Upper lobe of left lung (tissue), 4 donors: ENCODE results near the gene SEC24C.
"Not testable (repeated sequence)": the region's sequence is repeated elsewhere in the genome, so short reads cannot be mapped to it uniquely, and the experiment has no call there.

ENCODE experiments used
- CTCF ChIP-seq, 6 experiments: fragments of 450-650 bp in 4 of 6; fragments of 200-600 bp in 2 of 6; sonication (generic) in 2 of 6; IDR thresholded peaks; one replicate each; pipeline ENCODE4 v1.5.1; 2016 to 2019; ENCODE audit warnings: antibody characterized with exemption in 6 of 6
- EP300 ChIP-seq, 4 donors: sonication (generic); formaldehyde crosslinking; IDR thresholded peaks; one replicate each; pipeline ENCODE4 v1.5.1; 2017; ENCODE audit warnings: antibody characterized with exemption in 4 of 4, control low read depth in 2 of 4
- POLR2A ChIP-seq, 4 donors: fragments of 450-650 bp; IDR thresholded peaks; one replicate each; pipeline ENCODE4 v1.5.1; 2016 to 2017; ENCODE audit warnings: antibody characterized with exemption in 4 of 4, mild to moderate bottlenecking in 2 of 4
- POLR2AphosphoS5 ChIP-seq, 2 donors: sonication (generic); formaldehyde crosslinking; IDR thresholded peaks; one replicate each; pipeline ENCODE4 v1.5.1; 2017; ENCODE audit warnings: antibody characterized with exemption in 2 of 2

GRCh38 chr10:73795491-73795890, 51.3 kb downstream of the SEC24C start:
- TF ChIP-seq CTCF, POLR2A, POLR2AphosphoS5, EP300 (IDR thresholded peaks at IDR 0.05): not testable (repeated sequence)
